GM12873 (cell line): ENCODE data around the gene TBC1D5.

Source experiments
- CTCF ChIP-seq: IDR thresholded peaks from 2 replicates; pipeline ENCODE4 v1.5.1; 2012; ENCODE audit warnings: low read depth, mild to moderate bottlenecking, moderate library complexity, low read length, control low read depth; ENCODE audit not compliant: insufficient read depth; ENCODE audit errors: missing control alignments

The TBC1D5 gene

GRCh38 chr3:17500618-17501017 lies 241.8 kb downstream of the TBC1D5 start:
- no peak for TF ChIP-seq CTCF

- TF ChIP-seq CTCF: no peak
Measured at GRCh38 chr3:17494117-17494809, 248.2 kb downstream of the TBC1D5 start.

DNA sequence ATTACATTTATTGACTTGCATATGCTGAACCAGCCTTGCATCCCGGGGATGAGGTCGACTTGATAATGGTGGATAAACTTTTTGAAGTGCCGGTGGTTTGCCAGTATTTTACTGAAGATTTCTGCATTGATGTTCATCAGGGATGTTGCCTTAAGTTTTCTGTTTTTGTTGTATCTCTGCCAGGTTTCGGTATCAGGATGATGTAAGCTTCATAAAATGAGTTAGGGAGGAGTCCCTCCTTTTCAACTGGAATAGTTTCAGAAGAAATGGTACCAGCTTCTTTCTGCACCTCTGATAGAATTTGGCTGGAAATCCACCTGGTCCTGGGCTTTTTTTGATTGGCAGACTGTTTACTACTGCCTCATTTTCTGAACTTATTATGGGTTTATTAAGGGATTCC lies 250.8 kb downstream of the TBC1D5 start:
- no peak for TF ChIP-seq CTCF

DNA sequence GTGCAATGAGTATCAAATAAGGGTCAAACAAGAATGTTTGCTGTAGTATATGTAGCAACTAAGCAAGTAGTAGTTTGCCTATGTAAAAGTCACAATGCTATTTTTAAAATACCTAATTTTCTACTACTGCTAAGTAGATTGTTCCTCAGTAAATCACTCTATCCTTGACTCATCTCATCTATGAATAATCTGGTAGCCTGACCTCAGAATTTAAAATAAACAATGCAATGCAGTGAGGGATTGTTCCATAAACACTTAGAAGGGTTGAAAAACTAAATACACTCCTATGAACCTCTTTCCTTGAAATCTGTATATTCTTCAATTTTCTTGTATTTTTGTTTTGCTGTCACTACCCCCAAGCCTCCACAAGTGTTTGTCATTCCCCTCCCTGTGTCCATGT lies 253.3 kb downstream of the TBC1D5 start:
- TF ChIP-seq CTCF: no peak

- no peak for TF ChIP-seq CTCF
Measured at GRCh38 chr3:17481116-17481515, 261.3 kb downstream of the TBC1D5 start.

DNA sequence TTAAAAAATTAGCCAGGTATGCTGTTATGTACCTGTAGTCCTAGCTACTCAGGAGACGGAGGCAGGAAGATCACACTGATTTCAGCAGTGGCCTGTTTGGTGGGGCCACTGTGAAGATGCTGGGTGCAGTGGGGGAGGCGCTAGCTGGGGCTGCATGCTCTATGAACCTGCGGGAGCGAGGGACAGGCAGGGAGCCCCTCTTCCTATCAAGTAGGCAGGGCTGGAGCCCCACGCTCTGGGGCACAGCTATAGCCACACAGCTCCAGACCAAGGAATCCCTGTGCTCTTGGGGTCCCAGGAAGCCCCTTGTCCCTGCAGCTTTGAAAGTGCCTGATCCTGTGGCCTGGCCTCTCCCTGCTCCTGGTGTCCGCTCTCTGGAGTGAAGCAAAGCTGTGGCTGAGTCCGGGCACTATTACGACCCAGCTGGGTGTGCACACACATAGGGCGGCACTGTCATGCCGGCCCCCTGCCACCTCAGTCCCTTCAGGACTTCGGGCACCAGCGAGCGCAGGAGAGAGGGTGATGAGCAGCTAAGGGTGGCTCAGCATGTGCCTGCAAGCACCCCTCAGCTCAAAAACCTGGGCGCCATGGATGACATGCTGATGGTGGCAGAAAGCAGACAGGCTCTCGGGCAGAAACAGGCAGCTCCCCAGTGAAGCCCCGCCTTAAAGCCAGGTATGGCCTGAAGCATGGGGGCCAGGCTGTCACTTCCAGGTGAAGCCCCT lies 262.6 kb downstream of the TBC1D5 start:
- no peak for TF ChIP-seq CTCF

- TF ChIP-seq CTCF: no peak
Measured at GRCh38 chr3:17478673-17479072, 263.8 kb downstream of the TBC1D5 start.
